ENCODE data around the gene SRCAP.

Gene SRCAP

GRCh38 chr16:30760001-30760559 is 61.1 kb downstream of the SRCAP start:
- DNase-seq = no peak

GRCh38 chr16:30760577-30761426 is 61.8 kb downstream of the SRCAP start:
- no peak for DNase-seq

GRCh38 chr16:30761427-30761927 is 62.5 kb downstream of the SRCAP start:
- DNase-seq = peak; percentile 47

GRCh38 chr16:30761928-30762902 is 63.2 kb downstream of the SRCAP start, which contains the start of the genes CFAP119 and RNF40:
TSS of gene CFAP119 (minus strand) at chr16:30762062. CDS start at chr16:30761748, 314 bp downstream.
TSS of gene RNF40 (plus strand) at chr16:30762322. CDS start at chr16:30762546, 224 bp downstream.
- DNase-seq = peak; percentile 98

GRCh38 chr16:30762991-30763725 is 64.2 kb downstream of the SRCAP start:
- DNase-seq = no peak

- DNase-seq = no peak
Observed at GRCh38 chr16:30764086-30764485, 65.1 kb downstream of the SRCAP start.

- DNase-seq = no peak
Observed at GRCh38 chr16:30764816-30765465, 66.0 kb downstream of the SRCAP start.

GRCh38 chr16:30766206-30766932 is 67.4 kb downstream of the SRCAP start:
- DNase-seq = no peak

- no peak for DNase-seq
Observed at GRCh38 chr16:30766933-30767284, 67.9 kb downstream of the SRCAP start.

GRCh38 chr16:30767767-30768465 is 68.9 kb downstream of the SRCAP start:
- DNase-seq = no peak

- DNase-seq = no peak
Observed at GRCh38 chr16:30768583-30769181, 69.7 kb downstream of the SRCAP start.

- DNase-seq = no peak
Observed at GRCh38 chr16:30769379-30770089, 70.6 kb downstream of the SRCAP start.

- DNase-seq = no peak
Observed at GRCh38 chr16:30771726-30772125, 72.8 kb downstream of the SRCAP start.

GRCh38 chr16:30773826-30774225 is 74.9 kb downstream of the SRCAP start:
- no peak for DNase-seq

GRCh38 chr16:30774367-30775130 is 75.6 kb downstream of the SRCAP start:
- DNase-seq = no peak

GRCh38 chr16:30775131-30775391 is 76.1 kb downstream of the SRCAP start:
- no peak for DNase-seq

GRCh38 chr16:30775392-30776188 is 76.6 kb downstream of the SRCAP start:
- DNase-seq = peak; percentile 70

Data from DMS79 treated with DMSO at 0.1 percent for 48 hours (cell line).